ENCODE data around the gene PIGU. TPM values are rescaled to one million over a fixed set of nuclear protein-coding genes. Genes with fewer than 3 reads are reported as not detected.

PIGU gene
- total and polyA plus RNA-seq, 12 donors = 11.0 to 23.8 (median 14.6) TPM

GRCh38 chr20:34701405-34702085 is 24.7 kb upstream of the PIGU start:
- H3K9me3 ChIP-seq = no peaks in the 10 kb centered on the region
- intact Hi-C loops (cut with DNase I) = loop anchor here in 5 of 10 donors (5.0 to 10.0 kb wide), 4 partner anchors 117 to 387 kb away; no protein-coding TSS in a partner anchor
- no peak for ATAC-seq

GRCh38 chr20:34693414-34693813 is 16.5 kb upstream of the PIGU start:
- TF ChIP-seq CTCF (IDR thresholded peaks at IDR 0.05) = no peak
- intact Hi-C loops (cut with DNase I) = no loop called here
- peaks cover 0 to 6% (median 0%) of the 10 kb centered on the region in 9 donors for H3K4me1 ChIP-seq
- no peaks in the 10 kb centered on the region for H3K36me3 ChIP-seq
- no peak overlapping the region for H3K4me3 ChIP-seq
- ATAC-seq (peak in 6 of 8 donors; percentile 46 to 76 (median 63)), DNase-seq (no peak)
- no peaks in the 10 kb centered on the region for H3K27me3 ChIP-seq
- no peaks in the 10 kb centered on the region for H3K9me3 ChIP-seq
- WGBS, 2 donors = 27 to 32% methylated on average over 4 of the region's 4 CpGs
- no peak overlapping the region for H3K27ac ChIP-seq

More at GRCh38 chr20:34701405-34702085, 24.7 kb upstream of the PIGU start:
- no peak for TF ChIP-seq CTCF (IDR thresholded peaks at IDR 0.05)
- WGBS, 2 donors = 82 to 87% methylated on average over 6 of the region's 6 CpGs
- no peak overlapping the region for H3K27ac ChIP-seq
- no peak overlapping the region for H3K4me3 ChIP-seq
- DNase-seq = no peak
- no peaks in the 10 kb centered on the region for H3K36me3 ChIP-seq
- H3K4me1 ChIP-seq = peaks cover 0 to 28% (median 19%) of the 10 kb centered on the region in 9 donors
- no peaks in the 10 kb centered on the region for H3K27me3 ChIP-seq

GRCh38 chr20:34691838-34692237 is 14.9 kb upstream of the PIGU start:
- TF ChIP-seq CTCF (IDR thresholded peaks at IDR 0.05) = no peak
- Histone ChIP-seq H3K36me3 (no peaks in the 10 kb centered on the region), H3K4me3 (no peak overlapping the region), H3K27ac (no peak overlapping the region), H3K9me3 (no peaks in the 10 kb centered on the region), H3K27me3 (no peaks in the 10 kb centered on the region), H3K4me1 (peaks cover 0 to 6% (median 0%) of the 10 kb centered on the region in 9 donors)
- DNase-seq = no peak
- no peak for ATAC-seq
- 74 to 83% methylated on average over 3 of the region's 3 CpGs for WGBS, 2 donors
- intact Hi-C loops (cut with DNase I) = no loop called here

GRCh38 chr20:34689486-34689885 is 12.6 kb upstream of the PIGU start:
- Histone ChIP-seq H3K27ac (peak overlapping the region in 1 of 10 donors; percentile 23), H3K4me3 (no peak overlapping the region), H3K27me3 (no peaks in the 10 kb centered on the region), H3K4me1 (peaks cover 0 to 6% (median 0%) of the 10 kb centered on the region in 9 donors), H3K9me3 (no peaks in the 10 kb centered on the region), H3K36me3 (no peaks in the 10 kb centered on the region)
- DNase-seq (no peak), ATAC-seq (peak in 3 of 8 donors; percentile 46 to 65 (median 61))
- intact Hi-C loops (cut with DNase I) = no loop called here
- WGBS, 2 donors = 70 to 71% methylated on average over 2 of the region's 2 CpGs
- TF ChIP-seq CTCF (IDR thresholded peaks at IDR 0.05) = no peak

Data from heart right ventricle (tissue), 16 donors.